ENCODE measurements around the gene ZNF358. TPM values are rescaled to one million over a fixed set of nuclear protein-coding genes. Genes with fewer than 3 reads are reported as not detected.

Gene ZNF358
- total RNA-seq, 6 donors from 2014 or later = 31.1 to 116 (median 57.8) TPM

DNA sequence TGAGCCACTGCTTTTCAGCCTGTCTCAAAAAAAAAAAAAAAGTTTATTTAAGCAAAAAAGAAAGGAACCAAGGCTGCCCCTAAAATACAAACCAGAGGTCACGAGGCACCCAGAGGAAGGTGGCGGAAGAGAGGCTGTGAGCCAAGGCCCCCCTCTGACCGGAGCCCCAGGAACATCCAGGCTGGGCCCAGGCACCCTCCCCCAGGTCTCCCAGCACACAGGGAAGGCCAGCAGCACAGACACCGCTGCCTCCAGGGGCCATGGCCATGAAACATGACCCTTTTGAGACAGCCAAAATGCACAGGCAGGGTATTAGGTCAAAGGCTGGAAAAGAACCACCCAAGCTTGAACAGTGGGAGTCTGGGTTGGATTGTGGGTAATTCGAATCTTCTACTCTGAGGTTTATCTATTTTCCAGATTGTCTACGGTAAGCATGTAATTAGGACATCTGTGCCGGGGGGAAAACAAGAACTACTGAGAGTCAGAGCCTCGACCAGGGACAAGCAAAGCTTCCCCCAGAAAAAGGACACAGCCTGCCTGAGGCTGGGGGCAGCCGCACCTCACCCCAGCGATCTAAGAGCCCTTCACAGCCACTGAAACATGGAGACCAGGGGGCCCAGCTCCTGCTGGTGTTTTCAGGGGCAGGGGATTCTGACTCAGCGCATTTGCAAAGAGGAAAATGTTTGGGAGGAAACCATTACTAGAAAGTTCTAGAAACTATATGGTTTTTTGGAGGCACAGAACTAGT, 35.5 kb upstream of the ZNF358 start:
- H3K27me3 ChIP-seq = no peaks in the 10 kb centered on the region
- ATAC-seq (ENCODE audit: low FRiP score in 2 of 2) = no peak
- no peak for DNase-seq
- no peaks in the 10 kb centered on the region for H3K36me3 ChIP-seq
- 70 to 71% methylated on average over 11 of the region's 11 CpGs for WGBS, 2 donors
- H3K4me3 ChIP-seq = no peak overlapping the region
- H3K9me3 ChIP-seq = no peaks in the 10 kb centered on the region
- TF ChIP-seq POLR2AphosphoS5 (IDR thresholded peaks at IDR 0.05) = no peak
- TF ChIP-seq CTCF (IDR thresholded peaks at IDR 0.05) = no peak
- TF ChIP-seq POLR2A (IDR thresholded peaks at IDR 0.05) = no peak
- TF ChIP-seq EP300 (IDR thresholded peaks at IDR 0.05) = no peak
- H3K4me1 ChIP-seq = peaks cover 13 to 24% (median 18%) of the 10 kb centered on the region in 4 donors
- H3K27ac ChIP-seq = peak overlapping the region; percentile 40 to 81 (median 67)

GRCh38 chr19:7480970-7481255, 35.0 kb upstream of the ZNF358 start:
- H3K9me3 ChIP-seq = no peaks in the 10 kb centered on the region
- H3K4me1 ChIP-seq = peaks cover 13 to 24% (median 18%) of the 10 kb centered on the region in 4 donors
- ATAC-seq (ENCODE audit: low FRiP score in 2 of 2) (peak in 1 of 2 donors; percentile 18), DNase-seq (peak in 1 of 2 donors; percentile 69)
- H3K27me3 ChIP-seq = no peaks in the 10 kb centered on the region
- H3K36me3 ChIP-seq = no peaks in the 10 kb centered on the region
- WGBS, 2 donors = 76 to 77% methylated on average over 7 of the region's 7 CpGs
- H3K4me3 ChIP-seq = no peak overlapping the region
- peak overlapping the region in 3 of 4 donors; percentile 55 to 81 (median 79) for H3K27ac ChIP-seq
- TF ChIP-seq POLR2A (IDR thresholded peaks at IDR 0.05) = no peak
- TF ChIP-seq POLR2AphosphoS5 (IDR thresholded peaks at IDR 0.05) = no peak
- no peak for TF ChIP-seq EP300 (IDR thresholded peaks at IDR 0.05)
- no peak for TF ChIP-seq CTCF (IDR thresholded peaks at IDR 0.05)

- TF ChIP-seq CTCF (IDR thresholded peaks at IDR 0.05) (no peak), EP300 (IDR thresholded peaks at IDR 0.05) (peak in 1 of 4 donors; percentile 24), POLR2AphosphoS5 (IDR thresholded peaks at IDR 0.05) (peak; percentile 44 to 52), POLR2A (IDR thresholded peaks at IDR 0.05) (no peak)
- Histone ChIP-seq H3K27me3 (no peaks in the 10 kb centered on the region), H3K4me3 (peak overlapping the region in 1 of 4 donors; percentile 18), H3K4me1 (peaks cover 13 to 24% (median 18%) of the 10 kb centered on the region in 4 donors), H3K27ac (peak overlapping the region; percentile 75 to 82 (median 80)), H3K9me3 (no peaks in the 10 kb centered on the region), H3K36me3 (no peaks in the 10 kb centered on the region)
- peak in 1 of 2 donors; percentile 55 for DNase-seq
- WGBS, 2 donors = 46 to 47% methylated on average over 23 to 30 of the region's 37 CpGs
- ATAC-seq (ENCODE audit: low FRiP score in 2 of 2) = peak; percentile 2 to 6
Observed at GRCh38 chr19:7482584-7483439, 33.1 kb upstream of the ZNF358 start.

- ATAC-seq (ENCODE audit: low FRiP score in 2 of 2) (peak in 1 of 2 donors; percentile 7), DNase-seq (no peak)
- H3K27me3 ChIP-seq = no peaks in the 10 kb centered on the region
- WGBS, 2 donors = 68 to 72% methylated on average over 17 of the region's 17 CpGs
- H3K9me3 ChIP-seq = no peaks in the 10 kb centered on the region
- H3K27ac ChIP-seq = peak overlapping the region; percentile 75 to 82 (median 80)
- H3K4me1 ChIP-seq = peaks cover 18 to 31% (median 24%) of the 10 kb centered on the region in 4 donors
- peak overlapping the region in 1 of 4 donors; percentile 18 for H3K4me3 ChIP-seq
- no peaks in the 10 kb centered on the region for H3K36me3 ChIP-seq
- no peak for TF ChIP-seq POLR2A (IDR thresholded peaks at IDR 0.05)
- TF ChIP-seq POLR2AphosphoS5 (IDR thresholded peaks at IDR 0.05) = no peak
- TF ChIP-seq CTCF (IDR thresholded peaks at IDR 0.05) = no peak
- peak in 1 of 4 donors; percentile 35 for TF ChIP-seq EP300 (IDR thresholded peaks at IDR 0.05)
Observed at GRCh38 chr19:7483720-7484201, 32.1 kb upstream of the ZNF358 start.

All from upper lobe of left lung (tissue), 6 donors.